CD4-positive, alpha-beta T cell treated with Interleukin-15 for 4 hours (primary cell): Measurements from ENCODE around the gene WNK2.

ENCODE experiments used
- DNase-seq: peaks from one replicate; pipeline ENCODE4 v3.0.0-alpha.2; 2020; ENCODE audit warnings: low spot score

The WNK2 gene

DNA sequence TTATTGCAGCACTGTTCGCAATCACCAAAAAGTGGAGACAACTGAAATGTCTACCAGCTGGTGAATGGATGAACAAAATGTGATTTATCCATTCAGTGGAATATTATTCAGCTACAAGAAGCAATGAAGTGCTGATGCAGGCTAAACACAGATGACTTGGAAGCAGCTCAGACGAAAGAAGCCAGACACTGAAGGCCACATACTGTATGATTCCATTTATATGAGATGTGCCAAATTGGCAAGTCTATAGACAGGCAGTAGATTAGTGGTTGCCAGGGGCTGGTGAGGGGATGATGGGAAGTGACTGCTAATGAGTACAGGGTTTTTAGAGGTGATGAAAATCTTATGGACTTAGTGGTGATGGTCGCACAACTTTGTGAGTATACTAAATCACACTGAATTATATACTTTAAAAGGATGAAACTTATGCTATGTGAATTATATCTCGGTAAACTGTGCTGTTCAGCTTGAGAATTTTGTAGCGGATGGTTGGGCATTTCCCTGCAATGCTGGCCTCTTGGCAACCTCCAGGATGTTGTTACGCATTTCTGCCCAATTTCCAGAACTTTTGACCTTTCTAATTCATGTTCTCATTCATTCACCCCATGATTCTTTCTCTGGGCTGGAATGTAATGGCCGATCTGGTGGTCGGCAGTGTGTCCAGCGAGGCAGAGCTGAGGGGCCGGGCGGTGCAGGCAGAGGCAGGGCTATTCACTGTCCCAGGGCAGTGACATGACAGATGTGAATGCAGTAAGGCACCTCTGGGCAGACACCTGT is 22.0 kb upstream of the WNK2 start:
- DNase-seq = no peak

DNA sequence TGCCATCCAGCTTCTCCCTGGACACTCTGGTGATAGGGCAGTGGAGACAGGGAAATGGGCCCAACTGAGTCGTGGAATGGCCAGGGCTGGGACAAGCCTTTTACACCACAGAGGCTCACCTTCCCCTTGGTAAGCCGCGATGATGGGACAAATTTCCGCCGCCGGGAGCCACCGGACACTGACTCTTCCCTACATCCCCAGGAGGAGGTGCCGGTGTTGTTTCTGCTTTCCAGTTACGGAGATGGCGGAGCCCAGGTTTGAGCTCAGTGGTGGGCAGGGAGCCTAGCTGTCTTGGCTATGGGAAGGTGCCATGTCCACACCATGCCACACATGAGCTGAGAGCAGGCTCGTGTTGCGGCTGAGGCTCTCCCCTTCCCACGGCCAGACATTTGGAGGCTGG is 19.9 kb upstream of the WNK2 start:
- no peak for DNase-seq

DNA sequence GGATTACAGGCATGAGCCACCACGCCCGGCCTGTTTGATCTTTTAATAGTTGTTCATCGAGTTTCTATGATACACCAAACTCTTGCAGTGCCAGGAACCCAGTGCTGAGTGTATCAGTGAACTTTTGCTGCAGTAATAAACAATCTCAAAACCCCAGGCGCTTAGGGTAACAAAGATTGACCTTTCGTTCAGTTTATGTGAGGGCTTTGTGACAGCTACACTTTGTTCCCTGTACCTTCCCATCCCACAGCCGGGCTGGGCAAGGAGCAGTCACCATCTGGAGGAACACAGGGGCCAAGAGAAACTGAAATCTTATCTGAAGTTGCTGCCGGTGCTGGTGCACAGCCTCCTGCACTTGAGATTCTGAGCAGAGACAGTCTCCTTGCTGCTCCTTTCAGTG is 17.2 kb upstream of the WNK2 start:
- no peak for DNase-seq

DNA sequence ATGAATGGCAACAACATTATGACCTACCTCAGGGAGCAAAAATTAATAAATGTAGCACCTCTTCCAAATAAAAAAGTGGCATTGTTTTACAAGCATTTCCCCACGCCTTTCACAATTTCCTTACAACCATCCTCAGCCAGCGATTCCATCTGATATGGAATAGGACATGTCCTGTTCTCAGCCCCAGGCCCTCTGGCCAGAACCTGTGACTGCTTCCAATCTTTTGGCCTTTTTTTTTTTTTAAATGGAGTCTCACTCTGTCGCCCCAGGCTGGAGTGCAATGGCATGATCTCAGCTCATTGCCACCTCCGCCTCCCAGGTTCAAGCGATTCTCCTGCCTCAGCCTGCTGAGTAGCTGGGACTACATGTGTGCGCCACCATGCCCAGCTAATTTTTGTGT is 16.8 kb upstream of the WNK2 start:
- DNase-seq = no peak

DNA sequence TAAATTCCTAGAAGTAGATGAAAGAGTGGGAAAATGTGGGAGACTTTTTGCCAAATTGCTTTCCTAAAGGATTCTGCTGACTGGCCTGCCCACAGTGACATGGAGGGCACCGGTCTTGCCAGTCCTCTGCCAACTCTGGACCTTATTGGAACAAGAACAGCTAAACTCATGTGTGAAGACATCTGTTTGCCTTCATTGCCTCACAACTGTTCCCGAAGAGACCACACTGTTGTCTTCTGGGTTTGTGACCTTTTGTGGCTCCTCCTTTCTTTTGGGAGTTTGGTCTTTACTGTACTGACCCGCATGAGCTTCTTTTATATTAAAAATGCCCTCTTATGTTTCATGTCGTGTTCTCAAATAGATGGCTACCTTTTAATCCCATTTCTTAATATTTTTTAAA is 16.1 kb upstream of the WNK2 start:
- no peak for DNase-seq

DNA sequence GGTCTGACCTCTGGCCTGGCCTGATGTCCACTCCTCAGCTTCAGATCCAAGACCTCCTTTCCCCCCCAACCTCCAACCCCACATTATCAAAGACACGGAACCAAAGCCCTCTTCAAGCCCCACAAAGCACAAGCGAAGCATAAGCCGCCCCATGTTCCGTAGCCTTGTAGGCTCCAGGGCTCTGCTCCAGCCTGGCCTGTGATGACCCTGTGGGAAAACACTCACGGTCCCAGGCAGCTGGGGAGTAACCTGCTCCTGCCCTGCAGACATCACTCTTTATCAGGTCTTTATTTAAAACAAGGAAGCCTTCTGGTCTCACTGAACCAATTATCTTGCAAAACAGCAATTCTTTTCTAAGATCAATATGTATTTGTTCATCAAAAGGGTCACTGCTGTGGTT is 15.4 kb upstream of the WNK2 start:
- no peak for DNase-seq

DNA sequence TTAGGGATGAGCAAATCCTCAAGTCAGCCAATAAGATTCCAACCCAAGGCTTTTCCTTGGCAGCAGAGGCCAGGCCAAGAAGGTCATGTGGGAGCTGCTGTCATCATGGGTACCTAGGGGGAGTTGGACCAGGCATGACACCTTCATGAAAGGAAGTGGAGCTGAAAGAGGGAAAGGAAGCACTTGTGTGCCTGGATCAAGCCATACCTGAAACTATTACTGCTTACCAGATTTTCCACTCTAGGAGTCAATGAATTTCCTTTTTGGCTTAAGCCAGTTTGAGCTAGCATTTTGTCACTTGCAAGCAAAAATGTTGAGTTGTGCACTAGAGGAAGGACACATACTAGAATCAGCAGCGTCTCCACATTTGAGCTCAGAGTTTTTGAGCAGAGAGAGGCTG is 14.5 kb upstream of the WNK2 start:
- no peak for DNase-seq

DNA sequence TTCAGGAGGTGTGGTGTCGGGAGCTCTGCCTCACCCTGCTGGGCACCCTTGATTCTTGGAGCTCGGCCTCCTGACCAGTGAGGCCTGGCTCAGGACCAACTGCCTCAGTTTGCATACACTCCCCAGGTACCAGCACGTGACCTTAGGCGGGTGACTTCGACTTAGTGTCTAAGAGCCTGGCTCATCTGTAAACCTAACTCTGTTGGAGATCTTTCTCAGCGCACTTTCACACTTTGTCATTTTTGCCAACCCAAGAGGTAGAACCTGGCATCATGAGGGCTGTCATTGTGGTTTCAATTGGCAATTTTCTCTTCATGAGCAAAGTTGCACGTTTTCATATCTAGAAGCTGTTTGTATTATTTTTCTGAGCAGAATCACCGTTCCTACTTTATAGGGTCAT is 13.4 kb upstream of the WNK2 start:
- DNase-seq = no peak

DNA sequence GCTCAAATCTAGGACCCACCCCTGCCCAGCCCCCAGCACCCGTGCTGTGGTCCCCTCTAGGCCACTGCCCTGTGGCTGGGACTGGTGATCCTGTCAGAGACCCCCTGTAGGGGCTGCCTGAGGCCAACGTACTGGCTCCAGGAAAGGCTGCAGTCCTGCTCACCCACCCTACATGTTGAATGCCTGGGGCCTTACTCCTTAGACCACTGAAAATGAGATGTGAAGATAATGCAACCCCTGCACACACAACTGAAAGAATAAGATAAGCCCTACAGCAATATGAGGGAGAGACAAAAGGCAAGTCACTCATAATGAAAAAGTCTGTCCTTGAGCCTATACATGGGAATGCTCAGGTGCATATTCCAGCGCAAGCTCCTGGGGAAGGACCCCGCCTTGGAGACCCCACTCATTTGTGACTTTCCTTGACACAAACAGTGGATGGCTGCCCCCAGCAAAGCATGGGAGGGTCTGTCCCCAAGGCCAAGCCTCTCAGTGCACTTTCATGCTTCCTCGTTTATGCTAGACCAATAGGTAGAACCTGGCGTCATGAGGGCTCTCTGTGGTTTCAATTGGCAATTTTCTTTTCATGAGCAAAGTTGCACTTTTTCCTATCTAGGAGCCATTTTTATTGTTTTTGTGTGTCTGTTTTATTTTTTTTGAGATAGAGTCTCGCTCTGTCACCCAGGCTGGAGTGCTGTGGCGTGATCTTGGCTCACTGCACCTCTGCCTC is 12.5 kb upstream of the WNK2 start:
- DNase-seq = no peak

DNA sequence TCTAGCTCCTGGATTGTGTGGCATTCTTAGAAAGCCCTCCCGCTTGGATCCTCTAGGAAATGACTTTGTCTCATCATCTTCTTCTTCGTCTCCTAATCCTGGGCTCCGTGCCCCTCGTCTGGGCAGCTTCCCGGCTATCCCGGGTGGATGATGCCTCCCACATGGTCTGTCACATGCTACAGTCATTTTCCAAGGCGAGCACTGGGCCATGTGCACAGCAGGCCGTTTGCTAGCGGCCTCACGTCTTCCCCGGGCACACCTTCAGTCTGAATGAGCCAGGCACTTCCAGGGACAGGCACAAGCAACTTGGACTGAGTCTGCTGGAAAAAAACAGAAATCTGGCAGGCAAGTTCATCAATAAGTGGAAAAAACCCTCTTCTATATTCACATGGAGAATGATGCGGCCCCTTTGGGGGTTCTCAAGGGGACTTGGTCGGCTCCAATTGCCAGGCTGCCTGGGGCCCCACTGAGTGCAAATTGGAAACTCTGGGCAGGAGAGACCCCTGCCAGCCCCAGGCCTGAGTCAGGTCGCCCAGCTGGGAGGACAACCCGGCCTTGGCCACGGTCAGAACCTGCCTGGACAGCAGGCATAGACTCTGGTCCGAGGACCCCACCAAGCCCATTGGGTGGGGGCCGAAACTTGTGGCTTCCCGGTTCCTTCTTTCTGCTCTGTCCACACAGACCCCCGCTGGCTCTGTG is 11.1 kb upstream of the WNK2 start:
- DNase-seq = no peak

DNA sequence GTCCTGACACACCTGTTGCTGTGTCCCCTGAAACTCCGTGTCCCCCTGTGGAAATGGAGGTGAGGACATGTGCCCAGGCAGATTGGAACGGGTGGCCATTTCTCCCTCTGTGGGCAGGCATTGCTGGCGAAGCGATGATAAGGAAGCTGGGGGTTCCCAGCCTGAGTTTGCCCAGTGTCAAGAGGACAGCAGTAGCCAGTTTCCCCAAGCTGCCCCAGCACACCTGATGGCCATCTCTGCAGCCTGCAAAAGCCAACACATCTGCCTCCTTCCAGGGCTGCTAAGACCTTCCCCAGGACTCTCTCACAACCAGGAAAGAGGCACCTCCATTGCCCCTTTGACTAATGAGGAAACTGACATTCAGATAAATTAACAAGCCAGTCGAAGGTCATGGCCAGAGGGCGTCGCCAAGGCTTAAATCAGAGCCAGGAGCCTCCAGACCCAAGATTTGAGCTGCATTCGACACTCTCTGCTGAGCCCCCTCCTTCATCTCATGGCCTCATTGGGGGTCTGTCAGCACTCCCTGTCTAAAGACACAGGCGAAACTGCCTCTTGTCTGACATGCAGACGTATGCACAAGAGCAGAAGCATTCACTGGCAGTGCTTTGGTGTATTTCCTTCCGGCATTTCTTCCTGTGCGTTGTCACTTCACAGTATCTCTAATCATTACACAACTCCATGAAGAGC is 10.4 kb upstream of the WNK2 start:
- DNase-seq = no peak

DNA sequence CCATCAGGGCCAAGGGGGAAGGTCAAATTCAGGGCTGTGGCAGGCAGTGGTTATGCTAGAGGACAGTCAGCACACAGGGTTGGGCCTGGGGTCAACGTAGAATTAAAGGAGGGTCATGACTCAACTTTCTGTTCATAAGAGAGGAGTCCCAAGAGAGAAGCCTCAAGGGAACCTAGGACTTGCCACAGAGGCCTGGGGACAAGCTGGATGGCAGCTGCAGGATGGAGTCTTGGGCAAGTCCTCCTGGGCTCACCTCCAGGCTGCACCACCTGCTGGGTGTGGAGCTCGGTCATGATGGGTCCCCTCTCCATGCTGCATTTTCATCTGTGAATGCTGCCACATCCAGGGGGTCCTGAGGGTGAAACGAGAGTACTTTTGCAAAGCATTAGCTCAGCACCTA is 9.0 kb upstream of the WNK2 start:
- DNase-seq = no peak

DNA sequence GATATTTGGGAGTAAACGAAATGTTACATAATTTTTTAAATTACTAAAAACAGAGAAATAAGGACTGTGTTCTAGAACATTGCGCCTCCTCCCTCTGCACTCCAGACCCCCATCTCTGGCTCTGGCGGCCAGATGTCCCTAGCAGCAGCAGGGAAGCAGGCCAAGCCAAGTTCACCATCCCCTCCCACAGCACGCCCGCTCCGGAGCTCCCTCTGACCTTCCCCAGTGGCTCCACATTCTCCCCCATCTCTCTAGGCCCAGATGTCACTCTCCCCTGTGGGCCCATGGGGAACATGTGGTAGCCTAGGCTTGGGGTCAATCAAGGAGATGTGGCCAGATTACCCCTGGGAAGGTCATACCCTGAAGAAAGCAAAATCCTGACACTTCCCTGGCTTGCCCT is 6.3 kb upstream of the WNK2 start:
- no peak for DNase-seq

DNA sequence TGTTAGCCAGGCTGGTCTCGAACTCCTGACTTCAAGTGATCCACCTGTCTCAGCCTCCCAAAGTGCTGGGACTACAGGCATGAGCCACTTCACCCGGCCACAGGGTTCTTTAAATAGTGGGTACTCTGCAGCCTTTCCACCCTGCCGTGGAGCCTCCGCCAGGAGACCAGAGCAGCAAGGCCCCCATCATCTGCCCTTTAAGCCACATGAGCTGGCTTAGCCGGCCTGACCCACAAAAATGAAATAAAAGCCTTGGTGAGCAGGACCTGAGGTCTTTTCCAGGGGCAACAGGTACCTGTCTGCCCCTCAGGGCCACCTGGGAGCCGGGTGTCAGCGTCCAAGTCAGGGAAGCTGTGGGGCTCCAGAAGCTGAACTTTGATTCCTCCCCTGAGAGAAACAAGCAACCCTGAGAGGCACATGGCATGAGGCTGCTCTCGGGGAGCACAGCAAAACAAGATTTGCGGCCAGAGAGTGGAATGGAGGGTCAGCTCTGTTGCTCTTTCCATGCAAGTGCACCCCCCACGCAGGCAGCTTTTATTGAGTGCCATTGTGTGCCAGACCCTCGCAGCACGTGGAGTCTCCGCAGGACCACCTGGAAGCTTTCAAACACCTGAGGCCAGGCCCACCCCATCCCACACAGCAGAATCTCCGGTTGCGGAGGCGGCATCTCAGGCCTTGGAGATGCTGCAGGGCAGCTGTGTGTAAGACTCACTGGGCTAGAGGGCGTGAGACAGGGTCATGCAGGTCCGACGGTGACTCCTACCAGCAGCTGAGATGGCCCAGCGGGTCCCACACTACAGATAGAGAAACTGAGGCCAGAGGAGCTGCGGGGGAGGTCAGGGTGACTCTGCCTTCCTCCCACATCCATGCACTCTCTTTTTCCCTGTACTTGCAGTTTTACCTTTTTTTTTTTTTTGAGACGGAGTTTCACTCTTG is 4.8 kb upstream of the WNK2 start:
- no peak for DNase-seq

DNA sequence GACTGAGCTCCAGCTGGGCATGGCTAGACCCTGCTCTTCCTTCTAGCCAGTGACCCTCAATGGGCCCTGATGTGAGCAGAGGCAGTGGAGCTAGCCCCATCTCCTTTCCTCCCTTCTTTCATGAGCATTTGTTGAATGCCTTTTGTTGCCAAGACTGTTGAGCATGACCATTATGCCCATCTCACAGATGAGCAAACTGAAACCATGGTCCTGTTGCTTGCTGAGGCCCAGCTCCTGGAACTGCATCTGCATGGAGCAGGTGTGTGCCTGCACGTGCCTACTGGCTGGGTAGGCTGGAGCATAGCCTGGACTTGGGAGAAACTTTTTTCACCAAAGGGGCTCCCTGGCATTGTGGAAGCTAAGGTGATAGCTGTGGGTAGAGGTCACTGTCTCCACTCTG is 3.0 kb upstream of the WNK2 start:
- no peak for DNase-seq

DNA sequence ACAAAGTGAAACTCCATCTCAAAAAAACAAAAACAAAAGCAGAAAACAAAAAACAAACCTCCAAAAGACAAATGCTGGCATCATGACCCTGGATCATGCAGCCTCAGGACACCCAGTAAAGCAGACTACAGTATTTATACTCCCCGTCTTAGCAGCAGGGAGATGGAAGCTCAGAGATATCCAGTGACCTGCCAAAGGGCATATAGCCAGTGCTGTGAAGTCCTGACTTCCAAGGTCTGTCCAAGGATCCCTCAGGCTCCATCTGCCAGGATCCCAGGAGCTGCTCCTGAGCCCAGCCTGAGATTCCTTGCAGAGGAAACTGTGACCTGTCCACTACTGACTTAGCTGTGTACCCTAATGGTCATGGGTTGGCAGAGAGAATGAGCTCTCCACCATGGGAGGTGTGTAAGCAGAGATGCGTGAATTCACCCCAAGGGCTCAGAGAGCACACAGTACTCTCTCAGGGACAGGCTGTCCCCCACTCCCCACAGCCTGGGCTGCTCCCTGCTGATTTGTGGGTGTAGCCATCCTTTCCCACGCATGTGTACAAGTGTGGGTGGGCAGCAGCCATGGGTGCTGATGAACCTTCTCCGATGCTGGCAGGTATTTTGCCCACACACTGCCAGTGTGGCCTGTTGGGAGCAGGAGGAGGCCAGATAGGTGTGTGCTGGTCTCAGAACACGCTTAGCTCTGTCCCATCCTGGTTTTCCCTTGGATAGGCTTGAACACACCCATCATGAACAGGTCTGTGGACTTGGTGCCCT is 2.1 kb upstream of the WNK2 start:
- no peak for DNase-seq

DNA sequence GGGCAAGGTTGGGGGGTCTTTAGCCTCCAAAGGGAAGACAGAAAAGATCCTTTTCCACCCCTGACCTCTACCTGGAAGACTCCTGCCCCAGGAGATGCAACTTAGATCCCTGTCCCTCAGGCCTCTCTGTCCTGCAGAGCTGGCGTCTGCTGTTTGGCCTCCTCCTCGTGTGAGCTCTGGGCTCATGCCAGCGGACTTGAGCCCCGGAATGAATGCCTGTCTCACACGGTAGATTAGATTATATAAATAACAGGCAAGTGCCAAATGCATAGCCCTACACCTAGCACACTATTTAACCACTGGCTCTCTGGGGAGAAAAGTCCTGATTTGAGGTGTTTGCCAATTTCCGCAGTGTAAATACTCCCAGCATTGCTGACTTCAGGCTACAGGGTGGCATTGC is 1.4 kb upstream of the WNK2 start:
- no peak for DNase-seq

DNA sequence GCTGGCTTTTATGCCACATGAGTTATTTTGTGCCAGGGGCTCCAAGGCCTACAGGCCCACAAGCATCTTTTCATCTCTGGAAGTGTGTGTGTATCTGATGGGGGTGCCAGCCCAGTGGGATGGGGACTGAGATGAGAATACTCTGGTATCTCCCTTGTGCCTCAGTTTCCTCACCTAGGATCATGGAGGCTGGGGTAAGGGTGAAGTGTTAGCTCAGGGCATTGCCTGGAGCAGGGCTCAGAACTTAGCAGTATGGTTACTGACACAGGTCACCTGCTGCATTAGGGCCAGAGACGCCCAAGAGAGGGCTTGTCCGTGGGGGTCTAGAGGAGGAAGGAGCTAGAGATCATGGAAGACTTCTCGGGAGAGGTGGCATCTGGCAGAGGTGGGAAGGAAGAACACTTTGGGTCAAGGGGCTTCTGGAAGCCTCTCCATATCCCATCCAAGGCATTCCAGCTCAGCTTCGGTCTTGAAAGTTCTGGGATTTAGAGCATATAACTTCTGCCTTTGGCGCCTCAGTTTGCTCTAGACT is 742 bp upstream of the WNK2 start:
- DNase-seq = no peak

DNA sequence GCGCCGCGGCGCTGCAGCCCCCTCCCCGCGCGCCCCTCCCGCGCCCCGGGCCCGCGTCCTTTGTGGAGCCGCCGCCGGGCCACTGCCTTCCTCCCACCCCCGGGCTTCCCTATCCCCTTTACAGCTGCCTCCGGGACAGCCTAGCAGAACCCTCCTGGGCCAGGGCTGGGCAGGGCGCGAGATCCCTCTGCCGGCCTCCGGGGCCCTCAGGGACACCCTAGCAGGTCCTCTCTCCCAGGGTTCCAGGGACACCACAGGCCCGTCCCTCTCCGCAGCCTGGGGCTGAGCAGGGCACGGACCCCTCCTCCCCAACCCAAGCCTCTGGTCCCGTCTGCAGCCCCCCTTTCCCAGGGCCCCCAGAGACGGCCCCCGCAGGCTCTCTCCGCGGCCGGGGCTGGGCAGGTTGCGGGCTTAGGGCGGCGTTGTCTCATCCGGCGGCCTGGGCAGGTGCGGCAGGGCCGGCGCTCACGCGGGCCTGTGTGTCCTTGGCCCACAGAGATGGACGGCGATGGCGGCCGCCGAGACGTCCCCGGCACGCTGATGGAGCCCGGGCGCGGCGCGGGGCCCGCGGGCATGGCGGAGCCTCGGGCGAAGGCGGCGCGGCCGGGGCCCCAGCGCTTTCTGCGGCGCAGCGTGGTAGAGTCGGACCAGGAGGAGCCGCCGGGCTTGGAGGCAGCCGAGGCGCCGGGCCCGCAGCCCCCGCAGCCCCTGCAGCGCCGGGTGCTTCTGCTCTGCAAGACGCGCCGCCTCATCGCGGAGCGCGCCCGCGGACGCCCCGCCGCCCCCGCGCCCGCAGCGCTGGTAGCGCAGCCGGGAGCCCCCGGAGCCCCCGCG is 710 bp downstream of the WNK2 start:
- no peak for DNase-seq
